WTC11 (cell line): ENCODE measurements around the gene IQCK. TPM values are rescaled to one million over a fixed set of nuclear protein-coding genes. Genes with fewer than 3 reads are reported as not detected.

Experiments
- ATAC-seq: fragments of 200-7000 bp; cut with Tn5 transposase; 2 replicates; pipeline ENCODE4 v1.10.0; 2021; ENCODE audit warnings: mild to moderate bottlenecking, moderate library complexity
- CTCF ChIA-PET: fragments of 300-600 bp; sonication (Branson Sonifier 250); formaldehyde crosslinking; loops from one replicate; lab custom pipeline; 2021; ENCODE audit warnings: antibody characterized with exemption; lab: Charles Lee
- POLR2A ChIA-PET: fragments of 350-600 bp; sonication (Branson Sonifier 250); formaldehyde crosslinking; loops from one replicate; lab custom pipeline; 2021; ENCODE audit warnings: antibody characterized with exemption; lab: Charles Lee
- DNase-seq: peaks from one replicate; pipeline ENCODE4 v3.0.0; 2021; ENCODE audit warnings: low spot score
- H3K27ac Mint-ChIP-seq: 2 replicates; pipeline ENCODE4 v1.8.0; 2021; ENCODE audit warnings: mixed read lengths
- H3K27me3 Mint-ChIP-seq: 2 replicates; pipeline ENCODE4 v1.8.0; 2021; ENCODE audit warnings: low read depth, mild to moderate bottlenecking, moderate library complexity, mixed read lengths
- H3K36me3 Mint-ChIP-seq: 2 replicates; pipeline ENCODE4 v1.8.0; 2021; ENCODE audit warnings: mixed read lengths
- H3K4me1 Mint-ChIP-seq: 2 replicates; pipeline ENCODE4 v1.8.0; 2022; ENCODE audit warnings: mixed read lengths
- H3K4me3 Mint-ChIP-seq: 2 replicates; pipeline ENCODE4 v1.8.0; 2021; ENCODE audit warnings: mild to moderate bottlenecking, moderate library complexity, mixed read lengths
- H3K9me3 Mint-ChIP-seq: 2 replicates; pipeline ENCODE4 v1.8.0; 2021; ENCODE audit warnings: mixed read lengths
- CDX4 ChIP-seq: fragments of 250-450 bp; sonication (Bioruptor Pico); IDR thresholded peaks from 2 replicates; pipeline ENCODE4 v1.9.0; 2021; ENCODE audit warnings: moderate library complexity, mild to moderate bottlenecking, inconsistent platforms, borderline replicate concordance
- E2F5 ChIP-seq: sonication (generic); formaldehyde crosslinking; IDR thresholded peaks from 2 replicates; pipeline ENCODE4 v1.8.1; 2022; ENCODE audit warnings: mild to moderate bottlenecking, moderate library complexity, missing genetic modification reagents
- ERG ChIP-seq: fragments of 250-450 bp; sonication (Bioruptor Pico); IDR thresholded peaks from 2 replicates; pipeline ENCODE4 v1.8.0; 2021; ENCODE audit warnings: mild to moderate bottlenecking
- HMGA2 ChIP-seq: fragments of 250-450 bp; sonication (Bioruptor Pico); IDR thresholded peaks from 2 replicates; pipeline ENCODE4 v1.4.0; 2021; ENCODE audit warnings: mild to moderate bottlenecking, moderate library complexity
- NFE2L1 ChIP-seq: sonication (generic); formaldehyde crosslinking; IDR thresholded peaks from 2 replicates; pipeline ENCODE4 v1.8.1; 2023; ENCODE audit warnings: missing genetic modification reagents
- NR1H2 ChIP-seq: sonication (generic); formaldehyde crosslinking; IDR thresholded peaks from 2 replicates; pipeline ENCODE4 v1.9.0; 2021; ENCODE audit warnings: mild to moderate bottlenecking, moderate library complexity, missing genetic modification reagents
- OVOL2 ChIP-seq: fragments of 250-450 bp; sonication (Bioruptor Pico); IDR thresholded peaks from 2 replicates; pipeline ENCODE4 v1.9.0; 2021; ENCODE audit warnings: mild to moderate bottlenecking, borderline replicate concordance
- PRDM15 ChIP-seq: sonication (generic); formaldehyde crosslinking; IDR thresholded peaks from 2 replicates; pipeline ENCODE4 v1.8.0; 2022; ENCODE audit warnings: missing genetic modification reagents
- SP1 ChIP-seq: sonication (generic); formaldehyde crosslinking; conservative IDR thresholded peaks from 2 replicates; pipeline ENCODE4 v1.8.1; 2022; ENCODE audit warnings: missing genetic modification reagents
- TCF7 ChIP-seq: sonication (generic); formaldehyde crosslinking; IDR thresholded peaks from 2 replicates; pipeline ENCODE4 v1.8.0; 2022; ENCODE audit warnings: mild to moderate bottlenecking, low read depth, missing genetic modification reagents, moderate library complexity
- ZNF138 ChIP-seq: sonication (generic); formaldehyde crosslinking; conservative IDR thresholded peaks from 2 replicates; pipeline ENCODE4 v1.8.1; 2022; ENCODE audit warnings: mild to moderate bottlenecking, moderate library complexity, missing genetic modification reagents
- ZNF219 ChIP-seq: sonication (generic); formaldehyde crosslinking; IDR thresholded peaks from 2 replicates; pipeline ENCODE4 v1.8.0; 2023; ENCODE audit warnings: missing genetic modification reagents, mild to moderate bottlenecking, borderline replicate concordance
- ZNF416 ChIP-seq: fragments of 250-450 bp; sonication (Bioruptor Pico); IDR thresholded peaks from 2 replicates; pipeline ENCODE4 v1.9.0; 2021; ENCODE audit warnings: mild to moderate bottlenecking, inconsistent platforms
- ZNF512 ChIP-seq: sonication (generic); formaldehyde crosslinking; IDR thresholded peaks from 2 replicates; pipeline ENCODE4 v1.8.1; 2022; ENCODE audit warnings: missing genetic modification reagents, borderline replicate concordance
- ZNF671 ChIP-seq: fragments of 250-450 bp; sonication (Bioruptor Pico); IDR thresholded peaks from 2 replicates; pipeline ENCODE4 v1.8.0; 2021; ENCODE audit warnings: mild to moderate bottlenecking
- total RNA-seq: library from RNA; stranded (reverse); gene quantifications from 3 replicates; pipeline ENCODE4 v1.2.3, GENCODE V29; 2021
- TF ChIP-seq, protein P1 (sequence below): sonication (generic); formaldehyde crosslinking; IDR thresholded peaks from 2 replicates; pipeline ENCODE4 v1.8.1; 2022; ENCODE audit warnings: low read depth, mild to moderate bottlenecking, moderate library complexity, missing genetic modification reagents, borderline replicate concordance
- TF ChIP-seq, protein P2 (sequence below): sonication (generic); formaldehyde crosslinking; IDR thresholded peaks from 2 replicates; pipeline ENCODE4 v1.8.1; 2023; ENCODE audit warnings: mild to moderate bottlenecking, moderate library complexity, missing genetic modification reagents
- TF ChIP-seq, protein P3 (sequence below): fragments of 200-600 bp; IDR thresholded peaks from 2 replicates; pipeline ENCODE4 v1.8.0; 2022; ENCODE audit warnings: antibody characterized with exemption

Gene IQCK
- total RNA-seq, 1 experiment from 2014 or later, result 5.8 TPM

DNA sequence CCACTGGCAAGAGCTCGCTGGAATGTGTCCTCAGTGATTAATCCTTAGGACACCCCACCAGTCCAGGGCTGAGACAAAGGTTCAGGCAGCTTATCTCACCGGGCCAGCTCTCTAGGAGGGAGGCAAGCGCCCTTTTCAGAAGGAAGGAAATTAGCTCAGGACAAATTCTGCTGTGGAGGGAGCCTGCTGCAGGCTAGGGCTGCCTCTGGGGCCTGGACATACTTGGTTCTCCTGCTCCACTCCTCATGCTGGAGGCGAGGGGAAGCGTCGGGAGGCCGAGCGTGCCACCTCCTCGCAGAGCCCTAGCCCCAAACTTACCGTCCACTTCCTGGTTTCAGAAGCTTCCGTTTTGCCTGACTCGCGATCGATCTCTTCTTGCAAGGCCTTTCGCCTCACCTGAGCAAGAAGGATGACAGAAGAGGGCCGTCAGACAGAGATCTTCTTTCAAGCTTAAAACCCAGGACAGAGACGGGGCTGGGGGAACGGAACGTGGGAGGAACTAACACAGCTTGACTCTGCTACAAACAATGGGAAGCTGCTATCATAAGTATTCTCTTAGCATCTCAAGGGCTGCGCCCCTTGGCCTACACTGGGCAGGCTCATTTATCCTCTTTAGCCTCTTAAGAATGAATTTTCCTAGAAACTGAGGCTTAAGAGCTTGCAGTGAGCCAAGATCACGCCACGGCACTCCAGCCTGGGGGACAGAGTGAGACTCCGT, 7.7 kb upstream of the IQCK start:
- no peak for TF ChIP-seq E2F5
- TF ChIP-seq ZNF138 (CRISPR knock-in tag), result 0 out of 2 replicates have a peak, but pooled peaks have one; percentile 54
- TF ChIP-seq ZNF512 (CRISPR knock-in tag), result no peak
- TF ChIP-seq SP1 (CRISPR knock-in tag), result no peak
- CTCF ChIA-PET, result interaction anchor here (0.5 to 1.7 kb wide), 7 partner anchors 29 to 673 kb away, joined by 3 to 6 read pairs (median 3); no protein-coding TSS in a partner anchor
- no peak for DNase-seq
- peak overlapping the region; percentile 52 for H3K27ac Mint-ChIP-seq
- H3K4me3 Mint-ChIP-seq, result no peak overlapping the region
- H3K4me1 Mint-ChIP-seq, result peaks cover 56% of the 10 kb centered on the region
- POLR2A ChIA-PET, result interaction anchor here (0.6 kb wide), 1 partner anchor 29 kb away, joined by 4 read pairs; no protein-coding TSS in a partner anchor
- H3K27me3 Mint-ChIP-seq, result no peaks in the 10 kb centered on the region
- H3K9me3 Mint-ChIP-seq, result no peaks in the 10 kb centered on the region
- H3K36me3 Mint-ChIP-seq, result peaks cover 77% of the 10 kb centered on the region
- peak; percentile 63 for ATAC-seq

DNA sequence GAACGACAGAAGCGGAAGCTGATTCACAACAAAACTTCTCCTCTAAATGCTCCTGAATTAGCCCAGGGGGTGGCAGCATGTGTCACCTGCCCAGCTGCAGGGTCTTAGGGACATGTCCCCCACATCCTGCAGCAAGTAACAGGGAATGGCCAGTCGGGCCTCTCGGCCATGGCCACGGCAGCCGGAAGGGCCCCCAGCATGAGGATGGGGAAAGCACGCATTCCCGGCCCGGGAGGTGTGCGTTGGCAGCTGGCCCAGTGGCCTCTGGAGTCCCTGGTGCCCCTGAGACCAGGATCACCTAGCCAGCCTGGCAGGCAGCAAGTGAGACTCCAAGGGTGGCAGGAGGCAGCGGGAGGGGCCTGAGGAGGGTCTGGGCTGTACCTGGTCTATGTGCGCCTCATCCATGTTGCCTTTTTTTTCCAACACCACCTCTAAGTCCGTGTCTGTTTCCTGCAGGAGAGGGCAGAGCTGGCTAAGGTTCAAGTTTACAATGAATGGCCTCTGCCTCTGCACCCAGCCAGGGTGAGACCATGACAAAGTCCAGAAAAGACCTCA, 7.0 kb upstream of the IQCK start:
- ChIA-PET CTCF (interaction anchor here (0.5 to 1.7 kb wide), 6 partner anchors 30 to 672 kb away, joined by 3 to 6 read pairs (median 4); no protein-coding TSS in a partner anchor), POLR2A (interaction anchor here (0.6 kb wide), 1 partner anchor 30 kb away, joined by 4 read pairs; no protein-coding TSS in a partner anchor)
- DNase-seq, result no peak
- Mint-ChIP-seq H3K27me3 (no peaks in the 10 kb centered on the region), H3K4me1 (peaks cover 62% of the 10 kb centered on the region), H3K27ac (peak overlapping the region; percentile 73), H3K9me3 (no peaks in the 10 kb centered on the region), H3K36me3 (peaks cover 73% of the 10 kb centered on the region), H3K4me3 (no peak overlapping the region)
- peak; percentile 8 for ATAC-seq
- TF ChIP-seq NFE2L1 (CRISPR knock-in tag) (no peak), PRDM15 (CRISPR knock-in tag) (no peak), TCF7 (no peak), SP1 (CRISPR knock-in tag) (no peak), OVOL2 (CRISPR knock-in tag) (no peak), CDX4 (CRISPR knock-in tag) (no peak), ZNF219 (no peak), ERG (CRISPR knock-in tag) (no peak), HMGA2 (CRISPR knock-in tag) (no peak), NR1H2 (no peak), ZNF671 (CRISPR knock-in tag) (no peak), E2F5 (no peak), ZNF416 (CRISPR knock-in tag) (no peak)
- TF ChIP-seq, protein P1, sequence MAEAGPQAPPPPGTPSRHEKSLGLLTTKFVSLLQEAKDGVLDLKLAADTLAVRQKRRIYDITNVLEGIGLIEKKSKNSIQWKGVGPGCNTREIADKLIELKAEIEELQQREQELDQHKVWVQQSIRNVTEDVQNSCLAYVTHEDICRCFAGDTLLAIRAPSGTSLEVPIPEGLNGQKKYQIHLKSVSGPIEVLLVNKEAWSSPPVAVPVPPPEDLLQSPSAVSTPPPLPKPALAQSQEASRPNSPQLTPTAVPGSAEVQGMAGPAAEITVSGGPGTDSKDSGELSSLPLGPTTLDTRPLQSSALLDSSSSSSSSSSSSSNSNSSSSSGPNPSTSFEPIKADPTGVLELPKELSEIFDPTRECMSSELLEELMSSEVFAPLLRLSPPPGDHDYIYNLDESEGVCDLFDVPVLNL (CRISPR knock-in tag), result no peak
- TF ChIP-seq, protein P2, sequence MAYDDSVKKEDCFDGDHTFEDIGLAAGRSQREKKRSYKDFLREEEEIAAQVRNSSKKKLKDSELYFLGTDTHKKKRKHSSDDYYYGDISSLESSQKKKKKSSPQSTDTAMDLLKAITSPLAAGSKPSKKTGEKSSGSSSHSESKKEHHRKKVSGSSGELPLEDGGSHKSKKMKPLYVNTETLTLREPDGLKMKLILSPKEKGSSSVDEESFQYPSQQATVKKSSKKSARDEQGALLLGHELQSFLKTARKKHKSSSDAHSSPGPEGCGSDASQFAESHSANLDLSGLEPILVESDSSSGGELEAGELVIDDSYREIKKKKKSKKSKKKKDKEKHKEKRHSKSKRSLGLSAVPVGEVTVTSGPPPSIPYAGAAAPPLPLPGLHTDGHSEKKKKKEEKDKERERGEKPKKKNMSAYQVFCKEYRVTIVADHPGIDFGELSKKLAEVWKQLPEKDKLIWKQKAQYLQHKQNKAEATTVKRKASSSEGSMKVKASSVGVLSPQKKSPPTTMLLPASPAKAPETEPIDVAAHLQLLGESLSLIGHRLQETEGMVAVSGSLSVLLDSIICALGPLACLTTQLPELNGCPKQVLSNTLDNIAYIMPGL (CRISPR knock-in tag), result no peak
- TF ChIP-seq, protein P3, sequence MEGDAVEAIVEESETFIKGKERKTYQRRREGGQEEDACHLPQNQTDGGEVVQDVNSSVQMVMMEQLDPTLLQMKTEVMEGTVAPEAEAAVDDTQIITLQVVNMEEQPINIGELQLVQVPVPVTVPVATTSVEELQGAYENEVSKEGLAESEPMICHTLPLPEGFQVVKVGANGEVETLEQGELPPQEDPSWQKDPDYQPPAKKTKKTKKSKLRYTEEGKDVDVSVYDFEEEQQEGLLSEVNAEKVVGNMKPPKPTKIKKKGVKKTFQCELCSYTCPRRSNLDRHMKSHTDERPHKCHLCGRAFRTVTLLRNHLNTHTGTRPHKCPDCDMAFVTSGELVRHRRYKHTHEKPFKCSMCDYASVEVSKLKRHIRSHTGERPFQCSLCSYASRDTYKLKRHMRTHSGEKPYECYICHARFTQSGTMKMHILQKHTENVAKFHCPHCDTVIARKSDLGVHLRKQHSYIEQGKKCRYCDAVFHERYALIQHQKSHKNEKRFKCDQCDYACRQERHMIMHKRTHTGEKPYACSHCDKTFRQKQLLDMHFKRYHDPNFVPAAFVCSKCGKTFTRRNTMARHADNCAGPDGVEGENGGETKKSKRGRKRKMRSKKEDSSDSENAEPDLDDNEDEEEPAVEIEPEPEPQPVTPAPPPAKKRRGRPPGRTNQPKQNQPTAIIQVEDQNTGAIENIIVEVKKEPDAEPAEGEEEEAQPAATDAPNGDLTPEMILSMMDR, result no peak
